Endothelial cell of hepatic sinusoid (primary cell): ENCODE measurements around the gene PDXK.

Source experiments
- in situ Hi-C: cut with HindIII; loops from 2 replicates; pipeline ENCODE4 v1.10.0; 2017; ENCODE audit warnings: low sequenced_read_pairs

Gene PDXK

GRCh38 chr21:43799301-43799840 is 80.4 kb downstream of the PDXK start:
- in situ Hi-C loops: no loop called here

GRCh38 chr21:43800124-43800523 is 81.2 kb downstream of the PDXK start:
- in situ Hi-C loops: no loop called here

GRCh38 chr21:43800566-43800965 is 81.6 kb downstream of the PDXK start:
- in situ Hi-C loops: no loop called here

GRCh38 chr21:43801006-43801783 is 82.3 kb downstream of the PDXK start:
- in situ Hi-C loops: no loop called here

- in situ Hi-C loops: no loop called here
These were observed 83.9 kb downstream of the PDXK start for GRCh38 chr21:43802713-43803313.

GRCh38 chr21:43803558-43804300 is 84.8 kb downstream of the PDXK start:
- in situ Hi-C loops: no loop called here

- in situ Hi-C loops: no loop called here
These were observed 86.4 kb downstream of the PDXK start for GRCh38 chr21:43805275-43805800.

GRCh38 chr21:43806017-43806710 is 87.2 kb downstream of the PDXK start:
- in situ Hi-C loops: no loop called here

GRCh38 chr21:43808367-43808766 is 89.4 kb downstream of the PDXK start:
- in situ Hi-C loops: no loop called here

- in situ Hi-C loops: no loop called here
These were observed 89.9 kb downstream of the PDXK start for GRCh38 chr21:43808832-43809251.

GRCh38 chr21:43809346-43809799 is 90.4 kb downstream of the PDXK start:
- in situ Hi-C loops: no loop called here

- in situ Hi-C loops: loop anchor here (10.0 kb wide), 1 partner anchor 205 kb away; the partner anchor contains the start of gene TRAPPC10
These were observed 91.0 kb downstream of the PDXK start for GRCh38 chr21:43809853-43810504.

- in situ Hi-C loops: loop anchor here (10.0 kb wide), 1 partner anchor 204 kb away; the partner anchor contains the start of gene TRAPPC10
These were observed 91.8 kb downstream of the PDXK start for GRCh38 chr21:43810505-43811261.

GRCh38 chr21:43811262-43812105 is 92.6 kb downstream of the PDXK start:
- in situ Hi-C loops: loop anchor here (10.0 kb wide), 1 partner anchor 203 kb away; the partner anchor contains the start of gene TRAPPC10
